Tibial nerve (tissue), 4 donors: Measurements from ENCODE around the gene C19orf12. TPM values are rescaled to one million over a fixed set of nuclear protein-coding genes. Genes with fewer than 3 reads are reported as not detected.

ENCODE experiments used
- DNase-seq, 2 donors: peaks; one replicate each; pipeline ENCODE4 v3.0.0-alpha.2; 2019; ENCODE audit warnings: low spot score in 2 of 2
- H3K27ac ChIP-seq, 4 donors: fragments of 200-600 bp; sonication (generic) in 3 of 4; one replicate each; pipeline ENCODE4 v1.5.1; 2017 to 2019; ENCODE audit warnings: mild to moderate bottlenecking in 1 of 4
- H3K27me3 ChIP-seq, 2 donors: fragments of 200-600 bp; sonication (generic) in 1 of 2; one replicate each; pipeline versions ENCODE4 v1.5.1 to v1.6.0; 2017 to 2019
- H3K36me3 ChIP-seq, 3 donors: fragments of 200-600 bp; sonication (generic); one replicate each; pipeline ENCODE4 v1.5.1; 2018 to 2019
- H3K4me1 ChIP-seq, 4 donors: fragments of 200-600 bp; sonication (generic) in 3 of 4; one replicate each; pipeline ENCODE4 v1.5.1; 2017 to 2019
- H3K4me3 ChIP-seq, 4 donors: fragments of 200-600 bp; sonication (generic) in 3 of 4; one replicate each; pipeline ENCODE4 v1.5.1; 2017 to 2019; ENCODE audit warnings: mild to moderate bottlenecking in 1 of 4, moderate library complexity in 1 of 4
- H3K9me3 ChIP-seq, 4 donors: fragments of 200-600 bp; sonication (generic) in 3 of 4; one replicate each; pipeline ENCODE4 v1.5.1; 2017 to 2019
- EP300 ChIP-seq, 2 donors: sonication (generic); formaldehyde crosslinking; IDR thresholded peaks; one replicate each; pipeline ENCODE4 v1.6.1; 2017; ENCODE audit warnings: antibody characterized with exemption in 2 of 2, mild to moderate bottlenecking in 1 of 2
- POLR2A ChIP-seq, 2 donors: fragments of 450-650 bp; IDR thresholded peaks; one replicate each; pipeline ENCODE4 v1.6.1; 2017; ENCODE audit warnings: antibody characterized with exemption in 2 of 2, mild to moderate bottlenecking in 2 of 2, moderate library complexity in 2 of 2
- WGBS, 2 donors: methylation state at CpG; one replicate each; pipeline ENCODE4 v1.1.5; 2018; 5-methylcytosine and 5-hydroxymethylcytosine counted together
- total RNA-seq, 4 donors: library from RNA; depleted of rRNA; stranded (reverse); fragments of >200 nt; gene quantifications; one replicate each; pipeline ENCODE4 v1.1.0, GENCODE V29; 2016
- TF ChIP-seq, protein P1 (sequence below), 5 experiments: fragments of 200-600 bp in 3 of 5; fragments of 450-650 bp in 2 of 5; sonication (generic) in 3 of 5; IDR thresholded peaks; one replicate each; pipeline ENCODE4 v1.5.1; 2016 to 2019; ENCODE audit warnings: antibody characterized with exemption in 5 of 5, mild to moderate bottlenecking in 3 of 5, moderate library complexity in 2 of 5

The C19orf12 gene
- total RNA-seq, 4 donors from 2014 or later = 52.5 to 71.6 (median 56.7) TPM

DNA sequence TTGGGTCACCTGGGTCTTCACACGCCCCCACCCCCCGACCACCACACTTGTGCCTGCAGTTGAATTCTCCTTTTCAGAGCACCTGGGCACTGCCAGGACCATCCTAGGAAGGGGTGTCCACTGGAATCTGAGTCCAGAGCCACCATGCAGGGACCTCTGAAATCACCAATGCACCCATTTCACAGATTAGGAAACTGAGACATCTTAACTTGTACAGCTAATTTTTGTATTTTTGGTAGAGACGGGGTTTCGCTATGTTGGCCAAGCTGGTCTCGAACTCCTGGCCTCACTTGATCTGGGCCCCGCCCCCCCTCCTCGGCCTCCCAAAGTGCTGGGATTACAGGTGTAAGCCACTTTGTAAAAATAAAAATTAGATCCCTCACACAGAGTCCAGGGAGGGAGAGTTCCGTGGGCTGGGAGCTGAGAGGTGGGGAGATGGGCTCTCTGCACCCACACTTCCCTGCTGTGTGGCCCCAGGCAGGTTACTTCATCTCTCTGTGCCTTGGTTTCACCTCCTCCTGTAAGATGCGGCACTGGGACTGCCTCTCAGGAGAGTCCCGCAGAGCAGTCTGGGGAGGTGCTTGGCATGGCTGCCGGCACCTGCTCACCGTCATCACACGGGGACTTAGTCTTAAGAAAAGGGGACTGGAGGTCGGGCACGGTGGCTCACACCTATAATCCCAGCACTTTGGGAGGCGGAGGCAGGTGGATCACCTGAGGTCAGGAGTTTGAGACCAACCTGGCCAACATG lies 45.9 kb upstream of the C19orf12 start:
- H3K9me3 ChIP-seq = no peaks in the 10 kb centered on the region
- no peak overlapping the region for H3K4me3 ChIP-seq
- DNase-seq = no peak
- peaks cover 0 to 7% (median 0%) of the 10 kb centered on the region in 4 donors for H3K4me1 ChIP-seq
- no peaks in the 10 kb centered on the region for H3K36me3 ChIP-seq
- 91 to 95% methylated on average over 16 of the region's 16 CpGs for WGBS, 2 donors
- H3K27ac ChIP-seq = no peak overlapping the region
- H3K27me3 ChIP-seq = peaks cover 0 to 9% of the 10 kb centered on the region in 2 donors
- TF ChIP-seq POLR2A (IDR thresholded peaks at IDR 0.05) (no peak), EP300 (IDR thresholded peaks at IDR 0.05) (no peak)
- TF ChIP-seq, protein P1, sequence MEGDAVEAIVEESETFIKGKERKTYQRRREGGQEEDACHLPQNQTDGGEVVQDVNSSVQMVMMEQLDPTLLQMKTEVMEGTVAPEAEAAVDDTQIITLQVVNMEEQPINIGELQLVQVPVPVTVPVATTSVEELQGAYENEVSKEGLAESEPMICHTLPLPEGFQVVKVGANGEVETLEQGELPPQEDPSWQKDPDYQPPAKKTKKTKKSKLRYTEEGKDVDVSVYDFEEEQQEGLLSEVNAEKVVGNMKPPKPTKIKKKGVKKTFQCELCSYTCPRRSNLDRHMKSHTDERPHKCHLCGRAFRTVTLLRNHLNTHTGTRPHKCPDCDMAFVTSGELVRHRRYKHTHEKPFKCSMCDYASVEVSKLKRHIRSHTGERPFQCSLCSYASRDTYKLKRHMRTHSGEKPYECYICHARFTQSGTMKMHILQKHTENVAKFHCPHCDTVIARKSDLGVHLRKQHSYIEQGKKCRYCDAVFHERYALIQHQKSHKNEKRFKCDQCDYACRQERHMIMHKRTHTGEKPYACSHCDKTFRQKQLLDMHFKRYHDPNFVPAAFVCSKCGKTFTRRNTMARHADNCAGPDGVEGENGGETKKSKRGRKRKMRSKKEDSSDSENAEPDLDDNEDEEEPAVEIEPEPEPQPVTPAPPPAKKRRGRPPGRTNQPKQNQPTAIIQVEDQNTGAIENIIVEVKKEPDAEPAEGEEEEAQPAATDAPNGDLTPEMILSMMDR (IDR thresholded peaks at IDR 0.05) = no peak

DNA sequence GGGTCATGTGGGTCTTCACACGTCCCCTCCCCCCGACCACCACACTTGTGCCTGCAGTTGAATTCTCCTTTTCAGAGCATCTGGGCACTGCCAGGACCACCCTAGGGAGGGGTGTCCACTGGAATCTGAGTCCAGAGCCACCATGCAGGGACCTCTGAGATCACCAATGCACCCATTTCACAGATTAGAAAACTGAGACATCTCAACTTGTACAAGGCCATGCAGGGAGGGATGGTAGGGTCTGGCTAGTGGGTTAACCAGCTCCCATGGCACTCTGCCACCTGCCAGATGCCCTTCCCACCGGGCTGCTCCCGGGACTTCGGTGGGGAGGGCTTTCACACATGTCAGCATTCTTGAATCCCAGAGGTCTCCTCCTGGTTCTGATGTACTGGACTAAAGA lies 44.3 kb upstream of the C19orf12 start:
- no peak overlapping the region for H3K27ac ChIP-seq
- 78 to 92% methylated on average over 5 of the region's 5 CpGs for WGBS, 2 donors
- H3K9me3 ChIP-seq = no peaks in the 10 kb centered on the region
- TF ChIP-seq POLR2A (IDR thresholded peaks at IDR 0.05) = no peak
- TF ChIP-seq, protein P1 (IDR thresholded peaks at IDR 0.05) = no peak
- no peak for TF ChIP-seq EP300 (IDR thresholded peaks at IDR 0.05)
- H3K4me3 ChIP-seq = no peak overlapping the region
- no peaks in the 10 kb centered on the region for H3K36me3 ChIP-seq
- H3K27me3 ChIP-seq = peaks cover 0 to 9% of the 10 kb centered on the region in 2 donors
- H3K4me1 ChIP-seq = peaks cover 0 to 7% (median 0%) of the 10 kb centered on the region in 4 donors
- no peak for DNase-seq

- Histone ChIP-seq H3K27ac (no peak overlapping the region), H3K36me3 (no peaks in the 10 kb centered on the region), H3K4me3 (no peak overlapping the region), H3K27me3 (peaks cover 0 to 9% of the 10 kb centered on the region in 2 donors), H3K4me1 (peaks cover 0 to 7% (median 0%) of the 10 kb centered on the region in 4 donors), H3K9me3 (no peaks in the 10 kb centered on the region)
- TF ChIP-seq EP300 (IDR thresholded peaks at IDR 0.05) = no peak
- TF ChIP-seq POLR2A (IDR thresholded peaks at IDR 0.05) = no peak
- TF ChIP-seq, protein P1 (IDR thresholded peaks at IDR 0.05) = no peak
- no peak for DNase-seq
- 89% methylated on average over 7 of the region's 7 CpGs for WGBS, 2 donors
Observed at GRCh38 chr19:29758863-29759262, 43.8 kb upstream of the C19orf12 start.

GRCh38 chr19:29757551-29757950 lies 42.5 kb upstream of the C19orf12 start:
- no peaks in the 10 kb centered on the region for H3K9me3 ChIP-seq
- TF ChIP-seq EP300 (IDR thresholded peaks at IDR 0.05) (no peak), POLR2A (IDR thresholded peaks at IDR 0.05) (no peak)
- TF ChIP-seq, protein P1 (IDR thresholded peaks at IDR 0.05) = no peak
- peaks cover 0 to 7% (median 0%) of the 10 kb centered on the region in 4 donors for H3K4me1 ChIP-seq
- H3K36me3 ChIP-seq = no peaks in the 10 kb centered on the region
- WGBS, 2 donors = 80 to 82% methylated on average over 8 to 9 of the region's 9 CpGs
- H3K4me3 ChIP-seq = no peak overlapping the region
- no peak for DNase-seq
- peaks cover 0 to 9% of the 10 kb centered on the region in 2 donors for H3K27me3 ChIP-seq
- no peak overlapping the region for H3K27ac ChIP-seq

DNA sequence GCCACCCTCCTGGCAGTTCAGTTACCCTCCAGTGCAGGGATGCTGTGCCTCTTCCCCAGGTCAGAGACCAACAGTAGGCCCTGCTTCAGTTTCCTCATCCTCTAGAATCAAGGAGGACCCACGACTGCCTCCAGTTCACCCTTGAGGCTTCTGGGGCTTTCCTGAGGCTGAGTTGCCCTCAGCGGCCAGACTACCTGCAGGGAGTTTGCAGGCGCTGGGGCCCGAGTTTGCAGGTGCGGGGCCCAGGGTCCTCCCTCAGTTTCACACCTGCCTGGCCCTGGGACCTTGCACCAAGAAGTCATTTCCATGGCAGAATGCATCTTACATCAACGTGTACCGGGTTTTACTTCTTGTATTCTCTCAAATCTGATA lies 38.9 kb upstream of the C19orf12 start:
- Histone ChIP-seq H3K9me3 (no peaks in the 10 kb centered on the region), H3K27ac (no peak overlapping the region), H3K4me3 (no peak overlapping the region), H3K27me3 (no peaks in the 10 kb centered on the region), H3K36me3 (no peaks in the 10 kb centered on the region), H3K4me1 (no peaks in the 10 kb centered on the region)
- no peak for DNase-seq
- 83 to 88% methylated on average over 7 of the region's 7 CpGs for WGBS, 2 donors
- TF ChIP-seq EP300 (IDR thresholded peaks at IDR 0.05) (no peak), POLR2A (IDR thresholded peaks at IDR 0.05) (no peak)
- TF ChIP-seq, protein P1 (IDR thresholded peaks at IDR 0.05) = no peak
